ENCODE measurements around the gene CHRNE. TPM values are rescaled to one million over a fixed set of nuclear protein-coding genes. Genes with fewer than 3 reads are reported as not detected.
"Not testable (repeated sequence)": the region's sequence is repeated elsewhere in the genome, so short reads cannot be mapped to it uniquely, and the experiment has no call there.

The CHRNE gene
- total RNA-seq, 1 donor, result 2.2 TPM

- peaks cover 9% of the 10 kb centered on the region for H3K4me1 ChIP-seq (ENCODE audit: insufficient read depth, low read length)
- no peaks in the 10 kb centered on the region for H3K27me3 ChIP-seq (ENCODE audit: insufficient read depth, low read length)
- no peaks in the 10 kb centered on the region for H3K9me3 ChIP-seq (ENCODE audit: low read depth, low read length)
- H3K4me3 ChIP-seq (ENCODE audit: low read length), result no peak overlapping the region
These were observed 40.2 kb downstream of the CHRNE start for GRCh38 chr17:4862720-4863119.

DNA sequence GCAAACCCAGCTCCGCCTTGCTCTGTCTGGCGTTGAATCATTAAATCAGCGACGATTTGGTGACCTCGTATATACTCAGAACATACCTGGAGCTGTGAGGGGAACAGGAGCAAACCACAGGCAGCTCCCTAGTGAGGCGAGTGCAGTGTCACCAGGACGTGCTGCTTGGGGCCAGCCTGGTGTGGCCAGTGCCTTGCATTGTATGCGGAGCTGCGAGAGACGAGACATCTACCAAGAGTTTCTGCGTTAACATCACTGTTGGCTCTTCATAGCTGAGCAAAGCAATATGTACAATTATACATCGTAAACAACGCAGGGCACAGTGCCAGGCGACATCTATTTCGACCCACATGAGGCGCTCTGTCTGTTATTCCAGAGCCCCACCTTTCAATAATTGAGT lies 41.8 kb downstream of the CHRNE start:
- Histone ChIP-seq H3K4me1 (ENCODE audit: insufficient read depth, low read length) (peaks cover 11% of the 10 kb centered on the region), H3K27me3 (ENCODE audit: insufficient read depth, low read length) (no peaks in the 10 kb centered on the region), H3K4me3 (ENCODE audit: low read length) (no peak overlapping the region), H3K9me3 (ENCODE audit: low read depth, low read length) (no peaks in the 10 kb centered on the region)

DNA sequence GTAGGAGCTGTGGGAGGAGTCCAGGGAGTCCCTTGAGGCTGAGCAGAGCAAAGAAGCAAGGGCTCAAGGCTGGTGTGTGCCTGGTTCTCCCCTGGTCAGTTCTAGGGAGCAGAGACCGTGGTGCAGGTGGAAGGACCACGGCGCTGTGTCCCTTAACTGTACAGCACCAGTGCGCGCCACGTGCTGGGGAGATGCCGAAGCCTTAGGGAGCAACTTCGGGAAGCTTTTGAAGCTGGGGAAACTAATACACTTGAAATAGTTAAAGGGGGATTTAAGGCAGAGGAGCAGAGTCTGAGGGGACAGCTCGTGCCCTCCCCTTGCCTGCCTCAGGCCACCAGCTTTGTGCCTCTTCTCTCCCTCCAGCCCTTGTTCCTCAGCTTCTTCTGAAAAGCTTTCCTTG lies 42.2 kb downstream of the CHRNE start:
- Histone ChIP-seq H3K9me3 (ENCODE audit: low read depth, low read length) (no peaks in the 10 kb centered on the region), H3K4me1 (ENCODE audit: insufficient read depth, low read length) (peaks cover 11% of the 10 kb centered on the region), H3K4me3 (ENCODE audit: low read length) (no peak overlapping the region), H3K27me3 (ENCODE audit: insufficient read depth, low read length) (no peaks in the 10 kb centered on the region)

DNA sequence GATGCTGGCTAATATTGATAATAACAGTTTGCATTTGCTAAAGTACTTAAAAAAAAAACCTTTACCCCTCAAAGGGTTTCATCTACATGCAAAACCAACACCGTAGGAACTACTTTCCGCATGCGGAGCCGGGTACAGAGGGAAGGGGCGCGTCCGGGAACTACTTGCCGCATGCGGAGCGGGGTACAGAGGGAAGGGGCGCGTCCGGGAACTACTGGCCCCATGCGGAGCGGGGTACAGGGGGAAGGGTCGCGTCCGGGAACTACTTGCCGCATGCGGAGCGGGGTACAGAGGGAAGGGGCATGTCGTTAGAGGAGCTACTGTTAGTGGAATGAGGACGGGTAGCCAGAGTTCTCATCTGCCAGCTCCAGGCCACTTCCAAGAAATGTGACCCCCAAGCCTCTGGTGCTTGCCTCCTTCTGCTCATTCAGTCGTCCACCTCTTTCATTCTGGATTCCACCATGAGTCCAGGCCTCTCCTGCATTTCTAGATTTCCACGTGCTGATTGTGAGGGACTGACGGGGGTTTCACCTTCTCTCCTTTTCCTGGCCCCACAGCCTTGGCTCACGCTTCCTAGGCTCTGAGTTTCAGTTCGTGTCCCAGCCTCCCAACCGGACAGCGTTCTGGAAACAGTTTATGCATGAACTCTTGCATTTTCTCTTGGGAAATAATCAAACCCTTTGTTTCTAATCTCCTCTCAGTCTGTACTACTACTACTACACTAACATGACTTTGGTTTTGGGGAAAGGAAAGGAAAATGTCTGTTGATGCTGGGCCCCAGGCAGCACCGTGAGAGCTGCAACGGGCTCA lies 42.9 kb downstream of the CHRNE start:
- H3K4me1 ChIP-seq (ENCODE audit: insufficient read depth, low read length), result peaks cover 11% of the 10 kb centered on the region
- H3K4me3 ChIP-seq (ENCODE audit: low read length), result no peak overlapping the region
- H3K27me3 ChIP-seq (ENCODE audit: insufficient read depth, low read length), result no peaks in the 10 kb centered on the region
- no peaks in the 10 kb centered on the region for H3K9me3 ChIP-seq (ENCODE audit: low read depth, low read length)

DNA sequence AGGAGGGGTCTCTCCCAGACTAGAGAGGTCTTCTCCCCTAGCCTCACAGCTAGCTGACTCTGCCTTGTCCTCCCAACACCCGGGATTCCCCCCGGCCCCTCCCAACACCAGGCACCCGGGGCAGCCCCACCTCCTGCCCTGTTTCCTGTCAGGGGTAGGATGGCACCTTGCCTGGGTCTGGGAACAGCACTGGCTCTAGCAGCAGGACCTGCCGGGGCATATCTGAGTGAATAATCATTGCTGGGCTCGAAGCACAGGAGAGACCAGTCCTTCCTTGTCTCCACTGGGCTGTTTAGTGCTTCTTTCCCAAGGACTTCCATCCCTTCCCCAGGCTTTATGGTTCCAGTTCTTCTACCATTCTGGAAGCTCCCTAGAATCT lies 44.0 kb downstream of the CHRNE start:
- Histone ChIP-seq H3K4me3 (ENCODE audit: low read length) (no peak overlapping the region), H3K27me3 (ENCODE audit: insufficient read depth, low read length) (no peaks in the 10 kb centered on the region), H3K4me1 (ENCODE audit: insufficient read depth, low read length) (peaks cover 11% of the 10 kb centered on the region), H3K9me3 (ENCODE audit: low read depth, low read length) (no peaks in the 10 kb centered on the region)

DNA sequence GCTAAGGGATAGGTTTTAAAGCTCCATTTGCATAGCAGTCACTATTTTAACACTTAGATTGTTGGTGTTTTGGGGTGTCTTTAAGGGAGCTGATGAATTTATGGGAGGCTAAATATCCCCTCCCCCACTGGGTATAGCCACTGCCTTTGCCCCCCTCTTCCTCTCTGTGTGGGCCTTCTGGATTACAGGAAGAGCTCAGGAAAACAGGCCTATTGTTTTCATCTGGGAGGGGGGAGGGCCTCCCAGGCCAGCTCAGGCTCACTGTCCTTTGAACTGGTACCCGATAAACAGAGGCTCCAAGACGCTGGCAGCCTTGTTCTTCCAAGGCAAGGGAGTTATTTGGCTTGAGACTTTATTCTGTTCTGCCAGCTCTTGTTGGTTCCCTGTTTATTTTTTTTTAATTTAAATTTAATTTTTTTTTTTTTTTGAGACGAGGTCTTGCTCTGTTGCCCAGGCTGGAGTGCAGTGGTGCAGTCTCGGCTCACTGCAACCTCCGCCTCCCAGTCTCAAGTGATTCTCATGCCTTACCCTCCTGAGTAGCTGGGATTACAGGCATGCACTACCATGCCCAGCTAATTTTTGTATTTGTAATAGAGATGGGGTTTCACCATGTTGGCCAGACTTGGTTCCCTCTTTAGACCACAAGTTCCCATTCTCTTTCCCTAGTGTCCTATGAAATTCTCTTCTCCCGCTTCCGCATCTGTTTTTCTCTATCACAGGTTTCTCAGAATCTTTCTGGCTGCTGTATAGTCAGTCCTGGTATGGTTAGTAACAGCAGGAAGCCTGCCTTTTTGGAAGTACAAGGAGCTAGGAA lies 44.6 kb downstream of the CHRNE start:
- Histone ChIP-seq H3K4me3 (ENCODE audit: low read length) (no peak overlapping the region), H3K27me3 (ENCODE audit: insufficient read depth, low read length) (no peaks in the 10 kb centered on the region), H3K4me1 (ENCODE audit: insufficient read depth, low read length) (peaks cover 11% of the 10 kb centered on the region), H3K9me3 (ENCODE audit: low read depth, low read length) (no peaks in the 10 kb centered on the region)

- not testable (repeated sequence) for H3K9me3 ChIP-seq (ENCODE audit: low read depth, low read length); H3K4me3 ChIP-seq (ENCODE audit: low read length); H3K27me3 ChIP-seq (ENCODE audit: insufficient read depth, low read length)
- peaks cover 11% of the 10 kb centered on the region for H3K4me1 ChIP-seq (ENCODE audit: insufficient read depth, low read length)
These were observed 45.6 kb downstream of the CHRNE start for GRCh38 chr17:4857347-4857746.

DNA sequence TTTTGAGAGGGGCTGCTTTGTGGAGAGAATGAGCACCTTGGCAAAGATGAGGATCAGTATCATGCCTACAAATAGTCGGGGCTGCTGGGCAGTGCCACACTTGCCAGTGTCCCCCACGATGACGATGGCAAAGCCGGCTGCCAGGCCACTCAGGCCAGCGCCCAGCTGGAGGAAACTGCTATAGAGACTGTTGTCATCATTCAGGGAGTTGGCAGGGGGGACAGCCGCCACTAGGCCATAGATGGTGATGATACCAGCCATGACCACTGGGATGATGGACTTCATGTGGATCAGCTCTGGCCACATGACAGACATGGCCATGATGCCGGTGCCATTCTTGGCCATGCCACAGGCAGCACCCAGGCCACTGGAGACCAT lies 46.0 kb downstream of the CHRNE start:
- no peaks in the 10 kb centered on the region for H3K27me3 ChIP-seq (ENCODE audit: insufficient read depth, low read length)
- no peak overlapping the region for H3K4me3 ChIP-seq (ENCODE audit: low read length)
- peaks cover 11% of the 10 kb centered on the region for H3K4me1 ChIP-seq (ENCODE audit: insufficient read depth, low read length)
- no peaks in the 10 kb centered on the region for H3K9me3 ChIP-seq (ENCODE audit: low read depth, low read length)

GRCh38 chr17:4856271-4856936 lies 46.5 kb downstream of the CHRNE start:
- Histone ChIP-seq H3K4me3 (ENCODE audit: low read length) (no peak overlapping the region), H3K9me3 (ENCODE audit: low read depth, low read length) (no peaks in the 10 kb centered on the region), H3K4me1 (ENCODE audit: insufficient read depth, low read length) (peaks cover 15% of the 10 kb centered on the region), H3K27me3 (ENCODE audit: insufficient read depth, low read length) (no peaks in the 10 kb centered on the region)

GRCh38 chr17:4854111-4854681 lies 48.7 kb downstream of the CHRNE start:
- Histone ChIP-seq H3K4me1 (ENCODE audit: insufficient read depth, low read length) (peaks cover 32% of the 10 kb centered on the region), H3K27me3 (ENCODE audit: insufficient read depth, low read length) (no peaks in the 10 kb centered on the region), H3K9me3 (ENCODE audit: low read depth, low read length) (no peaks in the 10 kb centered on the region), H3K4me3 (ENCODE audit: low read length) (no peak overlapping the region)

DNA sequence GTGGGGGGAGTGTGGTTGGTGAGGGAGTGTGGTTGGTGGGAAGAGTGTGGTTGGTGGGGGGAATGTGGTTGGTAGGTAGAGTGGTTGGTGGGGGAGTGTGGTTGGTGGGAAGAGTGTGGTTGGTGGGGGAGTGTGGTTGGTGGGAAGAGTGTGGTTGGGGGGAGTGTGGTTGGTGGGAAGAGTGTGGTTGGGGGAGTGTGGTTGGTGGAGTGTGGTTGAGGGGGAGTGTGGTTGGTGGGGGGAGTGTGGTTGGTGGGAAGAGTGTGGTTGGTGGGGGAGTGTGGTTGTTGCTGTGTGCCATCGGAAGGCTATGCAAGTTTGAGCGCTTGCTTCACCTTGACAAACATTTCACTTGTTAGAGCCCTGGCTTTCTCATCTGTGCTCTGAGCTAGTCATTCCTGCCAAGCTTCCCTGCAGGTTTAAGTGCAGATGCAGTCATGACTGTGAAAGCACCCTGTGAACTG lies 49.7 kb downstream of the CHRNE start:
- H3K4me3 ChIP-seq (ENCODE audit: low read length), result no peak overlapping the region
- H3K4me1 ChIP-seq (ENCODE audit: insufficient read depth, low read length), result peaks cover 29% of the 10 kb centered on the region
- H3K9me3 ChIP-seq (ENCODE audit: low read depth, low read length), result no peaks in the 10 kb centered on the region
- no peaks in the 10 kb centered on the region for H3K27me3 ChIP-seq (ENCODE audit: insufficient read depth, low read length)

GRCh38 chr17:4852567-4853207 lies 50.2 kb downstream of the CHRNE start:
- Histone ChIP-seq H3K9me3 (ENCODE audit: low read depth, low read length) (no peaks in the 10 kb centered on the region), H3K4me3 (ENCODE audit: low read length) (no peak overlapping the region), H3K4me1 (ENCODE audit: insufficient read depth, low read length) (peaks cover 23% of the 10 kb centered on the region), H3K27me3 (ENCODE audit: insufficient read depth, low read length) (no peaks in the 10 kb centered on the region)

- peaks cover 25% of the 10 kb centered on the region for H3K4me1 ChIP-seq (ENCODE audit: insufficient read depth, low read length)
- no peaks in the 10 kb centered on the region for H3K27me3 ChIP-seq (ENCODE audit: insufficient read depth, low read length)
- H3K9me3 ChIP-seq (ENCODE audit: low read depth, low read length), result no peaks in the 10 kb centered on the region
- H3K4me3 ChIP-seq (ENCODE audit: low read length), result no peak overlapping the region
These were observed 51.8 kb downstream of the CHRNE start for GRCh38 chr17:4851084-4851483.

- peaks cover 33% of the 10 kb centered on the region for H3K4me1 ChIP-seq (ENCODE audit: insufficient read depth, low read length)
- H3K27me3 ChIP-seq (ENCODE audit: insufficient read depth, low read length), result no peaks in the 10 kb centered on the region
- no peak overlapping the region for H3K4me3 ChIP-seq (ENCODE audit: low read length)
- no peaks in the 10 kb centered on the region for H3K9me3 ChIP-seq (ENCODE audit: low read depth, low read length)
These were observed 52.7 kb downstream of the CHRNE start for GRCh38 chr17:4850246-4850645.

Data from mononuclear cell (primary cell).